Activated T-cell treated with anti-CD3 and anti-CD28 coated beads, Interleukin-2, amount 50 U/mL, for 48 hours (primary cell): ENCODE data around the gene GAB2.

Source experiments
- DNase-seq, 2 experiments: peaks; one replicate each; pipeline ENCODE4 v3.0.0-alpha.2; 2020

Gene GAB2

GRCh38 chr11:78200553-78200952 is 217.1 kb downstream of the GAB2 start:
- no peak for DNase-seq

- DNase-seq: no peak
These were observed 217.6 kb downstream of the GAB2 start for GRCh38 chr11:78200061-78200460.

GRCh38 chr11:78199653-78200015 is 218.0 kb downstream of the GAB2 start:
- DNase-seq: no peak

GRCh38 chr11:78199015-78199652 is 218.5 kb downstream of the GAB2 start:
- DNase-seq: no peak

- DNase-seq: no peak
These were observed 219.8 kb downstream of the GAB2 start for GRCh38 chr11:78197816-78198215.

- DNase-seq: no peak
These were observed 220.9 kb downstream of the GAB2 start for GRCh38 chr11:78196661-78197091.

GRCh38 chr11:78195917-78196560 is 221.6 kb downstream of the GAB2 start:
- no peak for DNase-seq

GRCh38 chr11:78194490-78194889 is 223.1 kb downstream of the GAB2 start:
- DNase-seq: no peak

GRCh38 chr11:78193806-78194205 is 223.8 kb downstream of the GAB2 start:
- DNase-seq: no peak

GRCh38 chr11:78192911-78193351 is 224.7 kb downstream of the GAB2 start:
- peak in 1 of 2 experiments; percentile 35 for DNase-seq

GRCh38 chr11:78192223-78192719 is 225.3 kb downstream of the GAB2 start:
- DNase-seq: no peak

GRCh38 chr11:78190871-78191538 is 226.6 kb downstream of the GAB2 start:
- DNase-seq: no peak

GRCh38 chr11:78190374-78190773 is 227.2 kb downstream of the GAB2 start:
- no peak for DNase-seq

- DNase-seq: no peak
These were observed 227.8 kb downstream of the GAB2 start for GRCh38 chr11:78189851-78190250.

- DNase-seq: no peak
These were observed 228.4 kb downstream of the GAB2 start for GRCh38 chr11:78189174-78189724.

- DNase-seq: peak; percentile 94 to 96
These were observed 229.1 kb downstream of the GAB2 start, which contains the start of the genes KCTD21 and USP35 for GRCh38 chr11:78188286-78189173. Gene KCTD21, minus strand, starts transcription at chr11:78188626. Its CDS starts 14,072 bp downstream, at chr11:78174554. Gene USP35, plus strand, starts transcription at chr11:78188919. Its CDS starts 7,327 bp downstream, at chr11:78196246.

- DNase-seq: peak; percentile 87 to 89
These were observed 230.0 kb downstream of the GAB2 start for GRCh38 chr11:78187366-78188285.

GRCh38 chr11:78181185-78181584 is 236.4 kb downstream of the GAB2 start:
- DNase-seq: no peak

- DNase-seq: no peak
These were observed 236.9 kb downstream of the GAB2 start for GRCh38 chr11:78180751-78181150.

- no peak for DNase-seq
These were observed 238.1 kb downstream of the GAB2 start for GRCh38 chr11:78179459-78180071.

- no peak for DNase-seq
These were observed 240.4 kb downstream of the GAB2 start for GRCh38 chr11:78177216-78177615.
